Neural cell (in vitro differentiated cells): ENCODE results near the gene RUSC1. TPM values are rescaled to one million over a fixed set of nuclear protein-coding genes. Genes with fewer than 3 reads are reported as not detected.
A peak's percentile ranks its signal among the peaks of the same experiment; 100 is the strongest.

Experiments used
- H2AFZ ChIP-seq: fragments of 200-600, 300-800 bp; sonication (generic), shearing (Covaris generic); 2 replicates; pipeline ENCODE4 v1.6.0; 2014; ENCODE audit warnings: low read depth, mild to moderate bottlenecking, antibody characterized with exemption, low read length, moderate library complexity
- H3F3A ChIP-seq: fragments of 200-600 bp; shearing (Covaris generic); 2 replicates; pipeline ENCODE4 v1.6.1; 2016; ENCODE audit warnings: mild to moderate bottlenecking, moderate library complexity, mixed read lengths, antibody characterized with exemption, low read length; ENCODE audit not compliant: insufficient read depth, poor library complexity, severe bottlenecking
- H3K27ac ChIP-seq: fragments of 200-600, 300-800 bp; sonication (generic), shearing (Covaris generic); 2 replicates; pipeline ENCODE4 v1.5.1; 2014; ENCODE audit warnings: mild to moderate bottlenecking, low read length, moderate library complexity
- H3K27me3 ChIP-seq: fragments of 300-800, 200-600 bp; sonication (generic), shearing (Covaris generic); 2 replicates; pipeline ENCODE4 v1.6.0; 2014; ENCODE audit warnings: mild to moderate bottlenecking, low read depth, low read length, moderate library complexity; ENCODE audit not compliant: insufficient read depth
- H3K36me3 ChIP-seq: fragments of 300-800, 200-600 bp; sonication (generic), shearing (Covaris generic); 2 replicates; pipeline ENCODE4 v1.5.1; 2014; ENCODE audit warnings: mild to moderate bottlenecking, antibody characterized with exemption, low read length, moderate library complexity; ENCODE audit not compliant: insufficient read depth
- H3K4me2 ChIP-seq: fragments of 300-800, 200-600 bp; sonication (generic), shearing (Covaris generic); 2 replicates; pipeline ENCODE4 v1.6.0; 2014; ENCODE audit warnings: mild to moderate bottlenecking, low read length
- H3K4me3 ChIP-seq: fragments of 300-800, 200-600 bp; sonication (generic), shearing (Covaris generic); 2 replicates; pipeline ENCODE4 v1.5.1; 2014; ENCODE audit warnings: mild to moderate bottlenecking, low read length, moderate library complexity
- H3K79me2 ChIP-seq: fragments of 200-600 bp; shearing (Covaris generic); replicated peaks from 2 replicates; pipeline ENCODE4 v1.6.0; 2014; ENCODE audit warnings: mild to moderate bottlenecking, low read length, moderate library complexity; ENCODE audit not compliant: insufficient read depth
- H3K9ac ChIP-seq: fragments of 300-800, 200-600 bp; sonication (generic), shearing (Covaris generic); 2 replicates; pipeline ENCODE4 v1.6.1; 2016; ENCODE audit warnings: mild to moderate bottlenecking, low read length, mixed read lengths
- H3K9me2 ChIP-seq: fragments of 200-600 bp; shearing (Covaris generic); 2 replicates; pipeline ENCODE4 v1.6.1; 2016; ENCODE audit warnings: mild to moderate bottlenecking, low read length, mixed read lengths; ENCODE audit not compliant: insufficient read depth
- H3K9me3 ChIP-seq: fragments of 200-600, 300-800 bp; sonication (generic), shearing (Covaris generic); 2 replicates; pipeline ENCODE4 v1.6.1; 2016; ENCODE audit warnings: mild to moderate bottlenecking, mixed run types, low read length, moderate library complexity, mixed read lengths
- H4K20me1 ChIP-seq: fragments of 200-600 bp; shearing (Covaris generic); 2 replicates; pipeline ENCODE4 v1.6.1; 2016; ENCODE audit warnings: mild to moderate bottlenecking, mixed run types; ENCODE audit not compliant: insufficient read depth
- CTCF ChIP-seq: fragments of 450-650 bp; IDR thresholded peaks from 2 replicates; pipeline ENCODE4 v1.5.1; 2014; ENCODE audit warnings: antibody characterized with exemption, mild to moderate bottlenecking, moderate library complexity; ENCODE audit not compliant: poor library complexity, severe bottlenecking
- EP300 ChIP-seq: fragments of 450-650 bp; conservative IDR thresholded peaks from 2 replicates; pipeline ENCODE4 v1.6.1; 2014; ENCODE audit warnings: antibody characterized with exemption, mild to moderate bottlenecking, moderate library complexity; ENCODE audit not compliant: poor library complexity, severe bottlenecking
- EZH2 ChIP-seq: fragments of 200-600, 300-800 bp; shearing (Covaris generic), sonication (generic); IDR thresholded peaks from 2 replicates; pipeline ENCODE4 v1.6.1; 2014; ENCODE audit warnings: antibody characterized with exemption, low read length, borderline replicate concordance, mild to moderate bottlenecking; ENCODE audit not compliant: insufficient read depth, poor library complexity, severe bottlenecking
- MXI1 ChIP-seq: fragments of 450-650 bp; conservative IDR thresholded peaks from 2 replicates; pipeline ENCODE4 v1.6.1; 2014; ENCODE audit warnings: antibody characterized with exemption, mild to moderate bottlenecking; ENCODE audit not compliant: poor library complexity, severe bottlenecking
- POLR2AphosphoS5 ChIP-seq: IDR thresholded peaks from 2 replicates; pipeline ENCODE4 v1.6.1; 2012
- RAD21 ChIP-seq: fragments of 450-650 bp; conservative IDR thresholded peaks from 2 replicates; pipeline ENCODE4 v1.6.1; 2014; ENCODE audit warnings: antibody characterized with exemption, mild to moderate bottlenecking, moderate library complexity
- REST ChIP-seq: IDR thresholded peaks from 2 replicates; pipeline ENCODE4 v1.6.1; 2012; ENCODE audit warnings: borderline replicate concordance
- SMC3 ChIP-seq: fragments of 450-650 bp; conservative IDR thresholded peaks from 2 replicates; pipeline ENCODE4 v1.6.1; 2014; ENCODE audit warnings: antibody characterized with exemption, mild to moderate bottlenecking, moderate library complexity; ENCODE audit not compliant: poor library complexity
- TAF1 ChIP-seq: IDR thresholded peaks from 2 replicates; pipeline ENCODE4 v1.6.1; 2012; ENCODE audit warnings: low read depth
- polyA plus RNA-seq: library from polyadenylated mRNA; depleted of rRNA; stranded (reverse); fragments of >200 nt; gene quantifications from 2 replicates; pipeline ENCODE4 v1.2.3, GENCODE V29; 2014

RUSC1 gene
- polyA plus RNA-seq, 1 donor from 2014 or later: 45.7 TPM

GRCh38 chr1:155273343-155274245 is 47.1 kb upstream of the RUSC1 start, which contains the start of gene CLK2:
Gene CLK2, minus strand, starts transcription at chr1:155273504. Its CDS starts 2,527 bp downstream, at chr1:155270977.
- peak within 1 kb of the TSS; percentile 65 for H2AFZ ChIP-seq
- H4K20me1 ChIP-seq: peaks cover 2% of the 10 kb centered on the region
- peaks cover 19% of the 10 kb centered on the region for H3K79me2 ChIP-seq

More at GRCh38 chr1:155273343-155274245, 47.1 kb upstream of the RUSC1 start, which contains the start of gene CLK2:
- Histone ChIP-seq H3K27me3 (no peaks in the 10 kb centered on the region), H3K36me3 (no peaks in the 10 kb centered on the region), H3K27ac (peak within 1 kb of the TSS; percentile 89), H3F3A (peaks cover under 1% of the 10 kb centered on the region), H3K9ac (peak within 1 kb of the TSS; percentile 91), H3K4me2 (peak within 1 kb of the TSS; percentile 99), H3K4me3 (peak within 1 kb of the TSS; percentile 91), H3K9me3 (no peaks in the 10 kb centered on the region), H3K9me2 (no peaks in the 10 kb centered on the region)
- TF ChIP-seq POLR2AphosphoS5 (peak; percentile 92), MXI1 (peak; percentile 81), CTCF (peak; percentile 28), REST (no peak), RAD21 (no peak), TAF1 (peak; percentile 55), EP300 (peak; percentile 51), SMC3 (peak; percentile 39), EZH2 (no peak)
